Neuron (in vitro differentiated cells): ENCODE data around the gene CRYBG3.

ENCODE experiments used
- H2AFZ ChIP-seq: one replicate; pipeline ENCODE4 v1.6.1; 2013; ENCODE audit warnings: low read depth, mild to moderate bottlenecking, inconsistent platforms, low read length, moderate library complexity
- H3K27me3 ChIP-seq: one replicate; pipeline ENCODE4 v1.6.1; 2013; ENCODE audit warnings: low read length; ENCODE audit not compliant: insufficient read depth
- H3K36me3 ChIP-seq: one replicate; pipeline ENCODE4 v1.6.1; 2013; ENCODE audit warnings: low read length; ENCODE audit not compliant: insufficient read depth
- H3K4me1 ChIP-seq: one replicate; pipeline ENCODE4 v1.6.1; 2013; ENCODE audit warnings: low read length; ENCODE audit not compliant: insufficient read depth
- H3K4me3 ChIP-seq: 2 replicates; pipeline ENCODE4 v1.5.1; 2013; ENCODE audit warnings: mild to moderate bottlenecking, low read length, moderate library complexity
- H3K9me3 ChIP-seq: one replicate; pipeline ENCODE4 v1.6.1; 2013; ENCODE audit warnings: low read length

The CRYBG3 gene

GRCh38 chr3:97917813-97918536 lies 96.2 kb downstream of the CRYBG3 start:
- Histone ChIP-seq H3K4me1 (no peaks in the 10 kb centered on the region), H3K36me3 (peaks cover 5% of the 10 kb centered on the region), H3K4me3 (no peak overlapping the region), H3K27me3 (no peaks in the 10 kb centered on the region), H3K9me3 (no peaks in the 10 kb centered on the region), H2AFZ (no peak overlapping the region)

- Histone ChIP-seq H3K36me3 (peaks cover 5% of the 10 kb centered on the region), H3K4me3 (no peak overlapping the region), H3K4me1 (no peaks in the 10 kb centered on the region), H3K9me3 (no peaks in the 10 kb centered on the region), H3K27me3 (no peaks in the 10 kb centered on the region), H2AFZ (no peak overlapping the region)
Measured at GRCh38 chr3:97927704-97928103, 105.9 kb downstream of the CRYBG3 start.

- no peaks in the 10 kb centered on the region for H3K27me3 ChIP-seq
- H3K9me3 ChIP-seq: no peaks in the 10 kb centered on the region
- H2AFZ ChIP-seq: no peak overlapping the region
- no peaks in the 10 kb centered on the region for H3K4me1 ChIP-seq
- H3K4me3 ChIP-seq: no peak overlapping the region
- H3K36me3 ChIP-seq: peaks cover 8% of the 10 kb centered on the region
Measured at GRCh38 chr3:97928986-97929385, 107.2 kb downstream of the CRYBG3 start.

GRCh38 chr3:97930018-97930417 lies 108.2 kb downstream of the CRYBG3 start:
- H3K4me1 ChIP-seq: no peaks in the 10 kb centered on the region
- no peak overlapping the region for H2AFZ ChIP-seq
- no peak overlapping the region for H3K4me3 ChIP-seq
- peaks cover 6% of the 10 kb centered on the region for H3K36me3 ChIP-seq
- no peaks in the 10 kb centered on the region for H3K9me3 ChIP-seq
- H3K27me3 ChIP-seq: no peaks in the 10 kb centered on the region

GRCh38 chr3:97931218-97931617 lies 109.4 kb downstream of the CRYBG3 start:
- no peak overlapping the region for H3K4me3 ChIP-seq
- H3K36me3 ChIP-seq: peaks cover 12% of the 10 kb centered on the region
- H3K27me3 ChIP-seq: no peaks in the 10 kb centered on the region
- no peaks in the 10 kb centered on the region for H3K4me1 ChIP-seq
- no peak overlapping the region for H2AFZ ChIP-seq
- H3K9me3 ChIP-seq: no peaks in the 10 kb centered on the region

GRCh38 chr3:97932387-97932801 lies 110.6 kb downstream of the CRYBG3 start:
- no peak overlapping the region for H3K4me3 ChIP-seq
- H3K27me3 ChIP-seq: no peaks in the 10 kb centered on the region
- H3K36me3 ChIP-seq: peaks cover 14% of the 10 kb centered on the region
- H3K9me3 ChIP-seq: no peaks in the 10 kb centered on the region
- H3K4me1 ChIP-seq: no peaks in the 10 kb centered on the region
- H2AFZ ChIP-seq: no peak overlapping the region

- Histone ChIP-seq H2AFZ (no peak overlapping the region), H3K4me1 (no peaks in the 10 kb centered on the region), H3K36me3 (peaks cover 25% of the 10 kb centered on the region), H3K27me3 (no peaks in the 10 kb centered on the region), H3K9me3 (no peaks in the 10 kb centered on the region), H3K4me3 (no peak overlapping the region)
Measured at GRCh38 chr3:97934980-97935695, 113.3 kb downstream of the CRYBG3 start.

- Histone ChIP-seq H3K36me3 (peaks cover 25% of the 10 kb centered on the region), H3K27me3 (no peaks in the 10 kb centered on the region), H2AFZ (no peak overlapping the region), H3K4me3 (no peak overlapping the region), H3K4me1 (no peaks in the 10 kb centered on the region), H3K9me3 (no peaks in the 10 kb centered on the region)
Measured at GRCh38 chr3:97935842-97936241, 114.0 kb downstream of the CRYBG3 start.

GRCh38 chr3:97937205-97937604 lies 115.4 kb downstream of the CRYBG3 start:
- Histone ChIP-seq H3K9me3 (no peaks in the 10 kb centered on the region), H3K4me1 (no peaks in the 10 kb centered on the region), H3K27me3 (no peaks in the 10 kb centered on the region), H2AFZ (no peak overlapping the region), H3K4me3 (no peak overlapping the region), H3K36me3 (peaks cover 35% of the 10 kb centered on the region)

GRCh38 chr3:97938444-97938843 lies 116.6 kb downstream of the CRYBG3 start:
- H3K36me3 ChIP-seq: peaks cover 46% of the 10 kb centered on the region
- H3K9me3 ChIP-seq: no peaks in the 10 kb centered on the region
- no peaks in the 10 kb centered on the region for H3K4me1 ChIP-seq
- H2AFZ ChIP-seq: no peak overlapping the region
- no peaks in the 10 kb centered on the region for H3K27me3 ChIP-seq
- H3K4me3 ChIP-seq: no peak overlapping the region

GRCh38 chr3:97939401-97939800 lies 117.6 kb downstream of the CRYBG3 start:
- Histone ChIP-seq H3K27me3 (no peaks in the 10 kb centered on the region), H3K36me3 (peaks cover 51% of the 10 kb centered on the region), H2AFZ (no peak overlapping the region)

GRCh38 chr3:97940034-97940433 lies 118.2 kb downstream of the CRYBG3 start:
- Histone ChIP-seq H2AFZ (no peak overlapping the region), H3K4me1 (no peaks in the 10 kb centered on the region), H3K4me3 (no peak overlapping the region), H3K9me3 (no peaks in the 10 kb centered on the region), H3K36me3 (peaks cover 56% of the 10 kb centered on the region), H3K27me3 (no peaks in the 10 kb centered on the region)

More at GRCh38 chr3:97939401-97939800, 117.6 kb downstream of the CRYBG3 start:
- H3K9me3 ChIP-seq: no peaks in the 10 kb centered on the region
- no peaks in the 10 kb centered on the region for H3K4me1 ChIP-seq
- no peak overlapping the region for H3K4me3 ChIP-seq

GRCh38 chr3:97942801-97943546 lies 121.2 kb downstream of the CRYBG3 start:
- no peaks in the 10 kb centered on the region for H3K9me3 ChIP-seq
- no peaks in the 10 kb centered on the region for H3K4me1 ChIP-seq
- no peak overlapping the region for H3K4me3 ChIP-seq
- no peaks in the 10 kb centered on the region for H3K27me3 ChIP-seq
- H3K36me3 ChIP-seq: peaks cover 61% of the 10 kb centered on the region
- H2AFZ ChIP-seq: no peak overlapping the region
